Measurements from ENCODE around the gene MACROD2. TPM values are rescaled to one million over a fixed set of nuclear protein-coding genes. Genes with fewer than 3 reads are reported as not detected.

Gene MACROD2
- total RNA-seq, 1 experiment from 2014 or later, result 3.7 TPM

DNA sequence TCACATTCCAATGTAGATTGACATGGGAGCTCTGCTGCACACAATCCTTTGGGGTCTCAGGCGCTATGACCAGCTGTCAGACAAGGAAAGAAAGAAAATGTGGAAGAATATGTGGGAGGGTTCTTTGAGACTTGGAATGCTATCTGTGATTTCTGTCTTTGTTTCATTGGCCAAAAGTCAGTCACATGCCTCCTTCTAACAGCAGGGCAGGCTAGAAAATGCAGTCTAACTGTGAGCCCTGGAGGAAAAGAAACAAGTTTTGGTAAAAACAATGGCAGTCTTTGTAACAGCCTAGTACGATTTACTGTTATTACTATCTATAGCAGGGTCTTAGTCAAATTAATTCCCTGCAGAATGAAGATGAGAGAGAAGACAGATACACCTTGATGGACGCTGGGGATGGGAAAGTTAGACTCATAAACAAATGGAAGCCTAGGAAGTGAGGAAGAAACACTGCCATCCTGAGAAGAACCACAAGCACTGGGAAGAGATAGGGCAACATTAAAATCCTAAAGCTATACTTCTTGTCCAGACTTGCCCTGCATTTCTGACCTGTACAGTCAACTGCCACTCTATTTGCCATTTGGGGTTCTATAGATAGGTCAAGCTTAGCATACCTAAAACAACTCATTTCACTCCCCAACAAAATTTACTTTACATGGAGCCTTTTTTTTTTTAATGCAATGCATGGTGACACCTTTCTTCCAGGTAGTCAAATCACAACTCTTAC lies 1744.9 kb downstream of the MACROD2 start (continued):
- TF ChIP-seq, protein P1, sequence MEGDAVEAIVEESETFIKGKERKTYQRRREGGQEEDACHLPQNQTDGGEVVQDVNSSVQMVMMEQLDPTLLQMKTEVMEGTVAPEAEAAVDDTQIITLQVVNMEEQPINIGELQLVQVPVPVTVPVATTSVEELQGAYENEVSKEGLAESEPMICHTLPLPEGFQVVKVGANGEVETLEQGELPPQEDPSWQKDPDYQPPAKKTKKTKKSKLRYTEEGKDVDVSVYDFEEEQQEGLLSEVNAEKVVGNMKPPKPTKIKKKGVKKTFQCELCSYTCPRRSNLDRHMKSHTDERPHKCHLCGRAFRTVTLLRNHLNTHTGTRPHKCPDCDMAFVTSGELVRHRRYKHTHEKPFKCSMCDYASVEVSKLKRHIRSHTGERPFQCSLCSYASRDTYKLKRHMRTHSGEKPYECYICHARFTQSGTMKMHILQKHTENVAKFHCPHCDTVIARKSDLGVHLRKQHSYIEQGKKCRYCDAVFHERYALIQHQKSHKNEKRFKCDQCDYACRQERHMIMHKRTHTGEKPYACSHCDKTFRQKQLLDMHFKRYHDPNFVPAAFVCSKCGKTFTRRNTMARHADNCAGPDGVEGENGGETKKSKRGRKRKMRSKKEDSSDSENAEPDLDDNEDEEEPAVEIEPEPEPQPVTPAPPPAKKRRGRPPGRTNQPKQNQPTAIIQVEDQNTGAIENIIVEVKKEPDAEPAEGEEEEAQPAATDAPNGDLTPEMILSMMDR (IDR thresholded peaks at IDR 0.05 in 2 of 3, conservative IDR thresholded peaks at IDR 0.05 in 1 of 3; ENCODE audit: borderline replicate concordance in 1 of 3, insufficient read depth in 1 of 3, low read depth in 2 of 3, low read length in 2 of 3), result no peak

DNA sequence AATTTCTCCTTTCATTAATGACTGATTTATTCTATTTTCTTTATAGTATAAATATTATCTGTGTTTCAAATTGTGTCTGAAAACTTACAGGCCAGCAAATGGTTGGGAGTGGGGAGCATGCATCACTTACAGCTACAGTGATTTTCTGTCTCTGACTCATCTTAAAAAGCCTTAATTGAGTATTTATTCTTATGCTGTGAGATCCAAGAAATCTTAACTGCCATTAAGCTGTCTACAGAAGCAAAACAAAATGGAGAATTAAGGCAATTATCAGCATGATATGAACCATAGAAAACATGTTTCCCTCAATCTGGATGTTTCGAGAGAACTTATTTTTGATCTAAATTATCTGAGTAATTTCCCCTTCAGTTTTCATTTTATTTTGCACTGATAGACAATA lies 1746.8 kb downstream of the MACROD2 start:
- H3K4me2 ChIP-seq (ENCODE audit: low read length), result no peak overlapping the region
- no peak overlapping the region for H3K27ac ChIP-seq (ENCODE audit: low read depth, low read length)
- H4K20me1 ChIP-seq (ENCODE audit: insufficient read depth), result no peaks in the 10 kb centered on the region
- POLR2A ChIA-PET, result no interaction called here
- H3K9ac ChIP-seq (ENCODE audit: low read length), result no peak overlapping the region
- no peaks in the 10 kb centered on the region for H3K9me2 ChIP-seq (ENCODE audit: insufficient read depth)
- H2AFZ ChIP-seq (ENCODE audit: low read depth, low read length, poor library complexity, severe bottlenecking), result no peak overlapping the region
- ATAC-seq (no peak), DNase-seq (ENCODE audit: low read depth, low spot score) (no peak)
- no peaks in the 10 kb centered on the region for H3K27me3 ChIP-seq (ENCODE audit: insufficient read depth, low read length)
- no peaks in the 10 kb centered on the region for H3K79me2 ChIP-seq (ENCODE audit: insufficient read depth, low read length)
- RAD21 ChIA-PET (ENCODE audit: low non-redundant PET in 1 of 2, low total read pairs in 2 of 2, uncharacterized antibody in 2 of 2, unreplicated experiment in 2 of 2), result no interaction called here
- intact Hi-C loops (cut with micrococcal nuclease), result no loop called here
- CTCF ChIA-PET, result no interaction called here
- no peaks in the 10 kb centered on the region for H3K4me1 ChIP-seq (ENCODE audit: control insufficient read depth in 1 of 2, insufficient read depth in 2 of 2, low read length in 2 of 2)
- H3K9me3 ChIP-seq (ENCODE audit: control insufficient read depth in 1 of 2, insufficient read depth in 1 of 2, low read depth in 1 of 2, low read length in 2 of 2), result peaks cover 0 to 7% of the 10 kb centered on the region in 2 experiments; a peak in 1 of 4 replicates
- BruUV-seq (replicated peaks), result no TSS peak
- H3K36me3 ChIP-seq (ENCODE audit: control insufficient read depth in 1 of 2, insufficient read depth in 2 of 2, low read length in 2 of 2), result no peaks in the 10 kb centered on the region
- no peak for TF ChIP-seq CEBPB (IDR thresholded peaks at IDR 0.05; ENCODE audit: low read depth)
- no peak for TF ChIP-seq TCF7L2 (IDR thresholded peaks at IDR 0.05; ENCODE audit: borderline replicate concordance, extremely low read depth, insufficient read depth, insufficient read length)
- TF ChIP-seq ATF3 (IDR thresholded peaks at IDR 0.05), result no peak
- TF ChIP-seq ZFX (IDR thresholded peaks at IDR 0.05), result no peak
- no peak for TF ChIP-seq EZH2 (IDR thresholded peaks at IDR 0.05)
- TF ChIP-seq CBX3 (IDR thresholded peaks at IDR 0.05; ENCODE audit: low read depth), result no peak
- TF ChIP-seq FOSL1 (IDR thresholded peaks at IDR 0.05; ENCODE audit: low read depth), result no peak
- TF ChIP-seq ZBTB33 (IDR thresholded peaks at IDR 0.05; ENCODE audit: extremely low read depth, insufficient replicate concordance, low read length), result no peak
- TF ChIP-seq, protein P1 (IDR thresholded peaks at IDR 0.05 in 2 of 3, conservative IDR thresholded peaks at IDR 0.05 in 1 of 3; ENCODE audit: borderline replicate concordance in 1 of 3, insufficient read depth in 1 of 3, low read depth in 2 of 3, low read length in 2 of 3), result no peak
- no peak for TF ChIP-seq YY1 (IDR thresholded peaks at IDR 0.05; ENCODE audit: extremely low read depth, insufficient replicate concordance, low read depth, low read length)
- no peak for TF ChIP-seq SRF (IDR thresholded peaks at IDR 0.05; ENCODE audit: low read depth)
- TF ChIP-seq SP1 (IDR thresholded peaks at IDR 0.05; ENCODE audit: low read depth), result no peak
- TF ChIP-seq REST (IDR thresholded peaks at IDR 0.05; ENCODE audit: low read depth), result no peak
- H3K4me3 ChIP-seq (replicated peaks in 1 of 2; ENCODE audit: low read depth in 1 of 2, low read length in 2 of 2), result no peak overlapping the region

All from HCT116 (cell line).